Tibial nerve (tissue), 4 donors: Measurements from ENCODE around the gene ATP2A3. TPM values are rescaled to one million over a fixed set of nuclear protein-coding genes. Genes with fewer than 3 reads are reported as not detected.

Source experiments
- DNase-seq, 2 donors: peaks; one replicate each; pipeline ENCODE4 v3.0.0-alpha.2; 2019; ENCODE audit warnings: low spot score in 2 of 2
- H3K27ac ChIP-seq, 4 donors: fragments of 200-600 bp; sonication (generic) in 3 of 4; one replicate each; pipeline ENCODE4 v1.5.1; 2017 to 2019; ENCODE audit warnings: mild to moderate bottlenecking in 1 of 4
- H3K27me3 ChIP-seq, 2 donors: fragments of 200-600 bp; sonication (generic) in 1 of 2; one replicate each; pipeline versions ENCODE4 v1.5.1 to v1.6.0; 2017 to 2019
- H3K36me3 ChIP-seq, 3 donors: fragments of 200-600 bp; sonication (generic); one replicate each; pipeline ENCODE4 v1.5.1; 2018 to 2019
- H3K4me1 ChIP-seq, 4 donors: fragments of 200-600 bp; sonication (generic) in 3 of 4; one replicate each; pipeline ENCODE4 v1.5.1; 2017 to 2019
- H3K4me3 ChIP-seq, 4 donors: fragments of 200-600 bp; sonication (generic) in 3 of 4; one replicate each; pipeline ENCODE4 v1.5.1; 2017 to 2019; ENCODE audit warnings: mild to moderate bottlenecking in 1 of 4, moderate library complexity in 1 of 4
- H3K9me3 ChIP-seq, 4 donors: fragments of 200-600 bp; sonication (generic) in 3 of 4; one replicate each; pipeline ENCODE4 v1.5.1; 2017 to 2019
- CTCF ChIP-seq, 5 experiments: fragments of 200-600 bp in 3 of 5; fragments of 450-650 bp in 2 of 5; sonication (generic) in 3 of 5; IDR thresholded peaks; one replicate each; pipeline ENCODE4 v1.5.1; 2016 to 2019; ENCODE audit warnings: antibody characterized with exemption in 5 of 5, mild to moderate bottlenecking in 3 of 5, moderate library complexity in 2 of 5
- EP300 ChIP-seq, 2 donors: sonication (generic); formaldehyde crosslinking; IDR thresholded peaks; one replicate each; pipeline ENCODE4 v1.6.1; 2017; ENCODE audit warnings: antibody characterized with exemption in 2 of 2, mild to moderate bottlenecking in 1 of 2
- POLR2A ChIP-seq, 2 donors: fragments of 450-650 bp; IDR thresholded peaks; one replicate each; pipeline ENCODE4 v1.6.1; 2017; ENCODE audit warnings: antibody characterized with exemption in 2 of 2, mild to moderate bottlenecking in 2 of 2, moderate library complexity in 2 of 2
- WGBS, 2 donors: methylation state at CpG; one replicate each; pipeline ENCODE4 v1.1.5; 2018; 5-methylcytosine and 5-hydroxymethylcytosine counted together
- total RNA-seq, 4 donors: library from RNA; depleted of rRNA; stranded (reverse); fragments of >200 nt; gene quantifications; one replicate each; pipeline ENCODE4 v1.1.0, GENCODE V29; 2016

ATP2A3 gene
- total RNA-seq, 4 donors from 2014 or later = 5.9 to 12.9 (median 9.1) TPM

GRCh38 chr17:3892095-3892998 lies 71.9 kb downstream of the ATP2A3 start:
- peaks cover 0 to 75% (median 37%) of the 10 kb centered on the region in 4 donors for H3K4me1 ChIP-seq
- H3K36me3 ChIP-seq = no peaks in the 10 kb centered on the region
- H3K27ac ChIP-seq = peak overlapping the region; percentile 49 to 80 (median 71)
- WGBS, 2 donors = 1 to 2% methylated on average over 33 to 46 of the region's 96 CpGs
- TF ChIP-seq POLR2A (IDR thresholded peaks at IDR 0.05) (peak in 1 of 2 donors; percentile 11), CTCF (IDR thresholded peaks at IDR 0.05) (peak in 1 of 5 experiments; percentile 10), EP300 (IDR thresholded peaks at IDR 0.05) (peak in 1 of 2 donors; percentile 61)
- no peaks in the 10 kb centered on the region for H3K9me3 ChIP-seq
- no peaks in the 10 kb centered on the region for H3K27me3 ChIP-seq
- peak; percentile 65 to 77 for DNase-seq
- H3K4me3 ChIP-seq = peak overlapping the region; percentile 56 to 75 (median 64)

GRCh38 chr17:3891626-3892094 lies 72.6 kb downstream of the ATP2A3 start:
- no peak for DNase-seq
- H3K4me1 ChIP-seq = peaks cover 0 to 82% (median 40%) of the 10 kb centered on the region in 4 donors
- WGBS, 2 donors = 40 to 46% methylated on average over 11 to 12 of the region's 12 CpGs
- peak overlapping the region; percentile 11 to 80 (median 44) for H3K27ac ChIP-seq
- peak overlapping the region in 3 of 4 donors; percentile 56 to 66 (median 63) for H3K4me3 ChIP-seq
- TF ChIP-seq CTCF (IDR thresholded peaks at IDR 0.05) (no peak), EP300 (IDR thresholded peaks at IDR 0.05) (no peak), POLR2A (IDR thresholded peaks at IDR 0.05) (no peak)
- H3K27me3 ChIP-seq = no peaks in the 10 kb centered on the region
- H3K9me3 ChIP-seq = no peaks in the 10 kb centered on the region
- no peaks in the 10 kb centered on the region for H3K36me3 ChIP-seq

- 67 to 68% methylated on average over 4 of the region's 4 CpGs for WGBS, 2 donors
- DNase-seq = no peak
- no peaks in the 10 kb centered on the region for H3K36me3 ChIP-seq
- peak overlapping the region in 2 of 4 donors; percentile 82 to 90 for H3K27ac ChIP-seq
- no peak for TF ChIP-seq CTCF (IDR thresholded peaks at IDR 0.05)
- no peak for TF ChIP-seq POLR2A (IDR thresholded peaks at IDR 0.05)
- TF ChIP-seq EP300 (IDR thresholded peaks at IDR 0.05) = no peak
- H3K4me1 ChIP-seq = peaks cover 0 to 85% (median 44%) of the 10 kb centered on the region in 4 donors
- no peak overlapping the region for H3K4me3 ChIP-seq
- H3K27me3 ChIP-seq = no peaks in the 10 kb centered on the region
- no peaks in the 10 kb centered on the region for H3K9me3 ChIP-seq
Observed at GRCh38 chr17:3890878-3891219, 73.4 kb downstream of the ATP2A3 start.

GRCh38 chr17:3890082-3890877 lies 74.0 kb downstream of the ATP2A3 start:
- Histone ChIP-seq H3K27ac (peak overlapping the region; percentile 18 to 90 (median 57)), H3K4me1 (peaks cover 0 to 89% (median 43%) of the 10 kb centered on the region in 4 donors), H3K4me3 (no peak overlapping the region), H3K9me3 (no peaks in the 10 kb centered on the region), H3K27me3 (no peaks in the 10 kb centered on the region), H3K36me3 (peaks cover 0 to 2% (median 2%) of the 10 kb centered on the region in 3 donors)
- TF ChIP-seq POLR2A (IDR thresholded peaks at IDR 0.05) = no peak
- TF ChIP-seq CTCF (IDR thresholded peaks at IDR 0.05) = no peak
- no peak for TF ChIP-seq EP300 (IDR thresholded peaks at IDR 0.05)
- peak; percentile 36 to 50 for DNase-seq
- WGBS, 2 donors = 44 to 71% methylated on average over 12 to 21 of the region's 22 CpGs
